Stimulated activated CD8-positive, alpha-beta memory T cell treated with anti-CD3 and anti-CD28 coated beads, Interleukin-4, amount 100 ng/mL, for 1 hour (primary cell): Measurements from ENCODE around the gene KCNJ3.

Experiments used
- DNase-seq, 2 donors: peaks; one replicate each; pipeline ENCODE4 v3.0.0-alpha.2; 2020; ENCODE audit warnings: low read depth in 2 of 2, low spot score in 1 of 2

The KCNJ3 gene, protein sequence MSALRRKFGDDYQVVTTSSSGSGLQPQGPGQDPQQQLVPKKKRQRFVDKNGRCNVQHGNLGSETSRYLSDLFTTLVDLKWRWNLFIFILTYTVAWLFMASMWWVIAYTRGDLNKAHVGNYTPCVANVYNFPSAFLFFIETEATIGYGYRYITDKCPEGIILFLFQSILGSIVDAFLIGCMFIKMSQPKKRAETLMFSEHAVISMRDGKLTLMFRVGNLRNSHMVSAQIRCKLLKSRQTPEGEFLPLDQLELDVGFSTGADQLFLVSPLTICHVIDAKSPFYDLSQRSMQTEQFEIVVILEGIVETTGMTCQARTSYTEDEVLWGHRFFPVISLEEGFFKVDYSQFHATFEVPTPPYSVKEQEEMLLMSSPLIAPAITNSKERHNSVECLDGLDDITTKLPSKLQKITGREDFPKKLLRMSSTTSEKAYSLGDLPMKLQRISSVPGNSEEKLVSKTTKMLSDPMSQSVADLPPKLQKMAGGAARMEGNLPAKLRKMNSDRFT

GRCh38 chr2:154698296-154698720 lies at the start of gene KCNJ3:
KCNJ3 (plus strand) TSS chr2:154698695; CDS start chr2:154698776, 81 bp downstream.
- no peak for DNase-seq

DNA sequence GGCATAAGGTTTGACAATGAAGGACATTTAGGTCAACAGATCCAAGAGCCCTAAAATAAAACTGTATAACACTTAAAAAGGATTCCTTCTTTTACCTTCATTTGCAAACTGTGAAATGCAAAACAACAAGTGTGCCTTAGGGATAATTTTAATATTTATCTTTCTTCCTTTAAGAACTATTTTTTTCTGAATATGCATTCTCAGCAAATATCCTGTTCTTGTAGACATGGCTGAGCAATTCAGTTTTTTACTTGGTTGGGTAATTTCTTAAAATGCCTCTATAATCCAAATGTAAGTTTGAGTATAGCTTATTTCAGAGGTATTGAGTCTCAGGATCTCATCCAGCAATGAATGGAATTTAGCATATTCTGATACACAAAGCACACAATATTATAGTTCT lies 43.0 kb upstream of the KCNJ3 start:
- no peak for DNase-seq

- DNase-seq, result no peak
Measured at GRCh38 chr2:154658854-154659253, 39.6 kb upstream of the KCNJ3 start.

DNA sequence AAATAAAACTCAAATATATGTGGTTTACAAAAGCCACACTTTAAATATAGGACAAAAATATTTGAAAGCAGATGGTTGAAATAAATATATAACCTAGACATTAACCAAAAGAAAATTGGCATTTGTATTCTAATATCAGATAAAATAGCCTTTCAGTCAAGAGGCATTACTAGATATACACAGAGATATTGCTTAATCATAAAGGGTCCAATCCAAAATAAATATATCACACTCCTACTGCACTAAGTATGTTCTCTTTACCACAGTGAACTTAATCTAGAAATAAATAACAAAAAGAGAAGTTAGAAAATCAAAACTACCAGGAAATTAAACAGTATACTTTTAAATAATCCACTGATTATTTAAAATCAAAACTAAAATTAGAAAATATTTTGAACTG lies 34.2 kb upstream of the KCNJ3 start:
- DNase-seq, result no peak

DNA sequence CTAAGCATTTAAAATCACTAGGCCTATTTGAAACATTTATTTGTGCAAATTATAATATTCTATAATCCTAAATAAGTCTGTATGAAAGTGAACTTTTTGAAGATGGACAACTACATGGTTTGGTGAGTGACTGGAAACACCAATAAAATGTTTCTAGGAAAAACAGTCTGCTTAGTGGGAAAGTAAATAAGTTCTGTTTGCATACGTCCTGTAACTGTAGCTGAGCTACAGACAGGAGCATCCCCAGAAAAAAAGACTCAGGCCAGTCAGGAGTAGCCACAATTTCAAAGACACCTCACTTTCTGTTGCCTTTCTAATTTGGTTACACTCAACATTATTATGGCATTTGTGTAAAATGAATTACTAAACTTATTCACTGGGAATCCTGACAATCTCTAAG lies 28.4 kb upstream of the KCNJ3 start:
- no peak for DNase-seq

GRCh38 chr2:154673694-154674093 lies 24.8 kb upstream of the KCNJ3 start:
- no peak for DNase-seq

- DNase-seq, result no peak
Measured at GRCh38 chr2:154677401-154677800, 21.1 kb upstream of the KCNJ3 start.

DNA sequence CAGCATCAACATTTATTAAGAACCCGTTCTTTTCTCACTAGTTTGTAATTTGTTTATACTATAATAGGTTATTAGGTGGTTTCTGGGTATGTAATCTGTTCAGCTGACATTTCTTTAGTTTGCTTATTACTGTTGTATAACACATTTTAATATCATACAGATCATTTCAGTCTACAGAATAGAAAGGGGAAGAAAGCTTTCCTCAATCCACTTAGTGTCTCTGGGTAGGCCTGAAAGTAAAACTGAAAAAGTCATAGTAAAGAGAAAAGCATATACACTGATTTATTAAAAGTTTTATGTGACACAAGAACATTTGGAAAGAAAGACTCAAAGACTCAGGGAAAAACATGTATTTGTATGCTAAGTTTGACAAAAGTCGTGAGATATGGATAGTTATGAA lies 16.8 kb upstream of the KCNJ3 start:
- DNase-seq, result no peak

GRCh38 chr2:154686162-154686561 lies 12.3 kb upstream of the KCNJ3 start:
- no peak for DNase-seq

GRCh38 chr2:154688373-154688772 lies 10.1 kb upstream of the KCNJ3 start:
- no peak for DNase-seq

DNA sequence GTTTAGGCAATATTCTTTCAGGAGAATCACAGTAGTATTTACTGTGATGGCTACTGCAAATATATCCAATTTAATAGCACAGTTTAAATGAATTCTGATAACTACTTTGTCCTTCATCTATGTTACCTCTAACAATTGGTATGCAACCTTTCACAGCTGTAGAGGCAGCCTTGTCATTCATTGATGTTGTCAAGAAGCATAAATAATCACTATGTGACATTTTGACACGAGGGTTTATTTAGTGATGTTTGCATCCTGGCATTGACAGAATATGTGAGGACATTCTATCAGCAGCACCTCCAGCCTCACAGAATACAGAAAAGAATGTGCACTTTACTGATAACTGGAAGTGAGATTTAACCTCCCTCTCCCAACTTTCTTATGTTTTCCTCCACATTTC lies 9.3 kb upstream of the KCNJ3 start:
- no peak for DNase-seq

DNA sequence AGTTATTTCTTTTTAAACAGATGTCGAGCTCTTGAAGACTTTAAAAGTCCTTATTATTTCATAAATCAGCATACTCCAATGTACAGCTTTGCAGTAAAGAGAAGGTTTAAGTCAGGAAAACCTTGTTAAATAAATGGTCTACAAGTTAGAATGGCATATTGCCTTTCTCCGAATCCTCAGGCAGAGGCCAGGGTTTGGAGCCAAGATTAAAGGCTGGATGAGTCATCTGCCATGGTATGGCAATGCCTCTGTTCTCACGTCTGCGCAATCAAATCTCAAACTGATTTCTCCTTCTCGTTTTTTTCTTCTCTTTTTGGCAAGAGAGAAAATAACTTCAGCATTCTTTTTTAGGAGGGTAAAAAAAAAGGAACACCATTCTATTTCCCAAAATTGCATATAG lies 5.6 kb upstream of the KCNJ3 start:
- no peak for DNase-seq

DNA sequence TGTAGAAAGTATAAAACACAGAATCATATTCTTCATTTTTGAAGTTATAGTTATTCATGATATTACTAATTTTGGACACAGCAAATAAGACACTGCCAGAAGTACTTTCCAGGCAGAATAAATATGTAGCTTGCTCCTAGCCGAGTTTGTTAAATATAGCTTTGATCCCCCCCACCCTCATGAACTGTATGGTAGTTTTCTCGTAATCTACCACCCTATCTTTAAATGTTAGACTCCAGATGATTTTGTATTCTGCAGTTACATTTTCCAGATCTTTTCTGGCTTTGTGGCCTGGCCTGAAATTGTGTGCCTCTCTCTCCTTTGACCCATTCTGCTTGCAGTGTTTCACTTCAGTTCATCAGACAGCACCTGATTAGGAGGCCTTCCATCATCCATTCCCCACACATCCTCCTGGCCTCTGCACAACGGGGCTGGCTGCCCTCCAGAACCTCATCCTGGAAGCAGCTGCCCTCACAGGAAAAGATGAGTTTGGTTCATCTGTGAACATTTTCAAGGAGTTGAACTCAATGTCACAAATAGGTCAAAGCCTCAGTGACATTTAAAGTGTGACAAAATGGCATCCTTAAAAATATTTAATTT lies 4.7 kb upstream of the KCNJ3 start:
- DNase-seq, result no peak

GRCh38 chr2:154694881-154695280 lies 3.6 kb upstream of the KCNJ3 start:
- DNase-seq, result no peak

GRCh38 chr2:154696369-154696768 lies 2.1 kb upstream of the KCNJ3 start:
- no peak for DNase-seq

- no peak for DNase-seq
Measured at GRCh38 chr2:154696810-154697417, 1.6 kb upstream of the KCNJ3 start.

DNA sequence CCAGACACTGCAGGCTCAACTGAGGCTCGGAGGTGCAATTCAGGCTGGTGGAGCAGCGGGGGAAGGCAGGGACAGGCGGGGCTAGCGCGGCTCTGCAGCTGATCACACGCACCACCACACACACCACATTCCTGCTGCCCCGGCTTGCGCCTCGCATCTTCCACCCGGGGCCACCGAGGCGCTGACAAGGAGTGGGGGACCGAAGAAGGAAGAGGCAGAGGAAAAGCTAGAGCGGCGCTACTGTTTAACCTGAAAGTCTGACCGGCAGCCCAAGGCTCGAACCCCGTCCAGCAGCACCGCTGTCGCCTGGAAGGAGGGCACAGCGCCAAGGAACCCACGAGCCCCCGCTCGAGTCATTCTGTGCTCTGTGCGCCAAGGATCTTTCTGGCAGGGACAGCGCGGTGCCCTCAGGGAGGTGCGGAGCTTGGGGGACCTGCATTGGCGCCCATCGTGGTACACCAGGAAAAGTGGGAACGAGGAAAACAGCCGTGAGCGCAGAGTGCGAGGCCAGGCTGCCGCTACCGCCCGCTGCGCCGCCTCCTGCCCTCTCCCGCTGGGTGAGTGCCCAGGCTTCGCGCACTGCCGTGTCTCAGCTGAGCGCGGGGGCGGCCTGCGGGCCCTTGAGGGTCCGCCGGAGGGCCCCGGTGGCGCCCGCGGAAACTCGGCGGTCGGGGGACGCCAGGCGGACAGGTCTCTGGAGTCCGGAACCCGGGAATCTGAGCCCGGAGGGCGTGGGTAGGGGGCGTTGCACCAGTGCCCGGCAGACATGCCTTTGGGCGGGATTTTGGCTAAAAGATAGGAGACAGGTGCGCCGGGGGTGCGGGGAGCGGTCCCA lies 860 bp upstream of the KCNJ3 start:
- no peak for DNase-seq

- DNase-seq, result no peak
Measured at GRCh38 chr2:154698721-154699574, 453 bp downstream of the KCNJ3 start.

DNA sequence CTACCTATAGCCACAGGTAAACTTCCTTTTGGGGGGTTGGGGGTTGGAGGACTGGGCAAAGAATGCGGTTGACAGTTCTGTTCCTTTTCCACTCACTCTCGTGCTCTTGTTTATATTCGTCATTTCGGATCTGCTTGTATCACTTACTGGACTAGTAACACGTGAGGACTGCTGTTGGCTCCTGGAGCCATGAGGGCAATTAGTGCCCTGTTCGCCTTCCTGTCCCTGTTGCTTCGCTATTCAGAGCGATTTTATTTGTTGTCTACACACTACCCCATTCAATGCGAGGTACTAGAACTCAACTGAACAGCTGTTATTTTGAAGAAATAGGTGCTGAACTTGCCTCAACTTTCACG lies 1.1 kb downstream of the KCNJ3 start:
- DNase-seq, result no peak

- DNase-seq, result no peak
Measured at GRCh38 chr2:154700136-154700535, 1.6 kb downstream of the KCNJ3 start.

GRCh38 chr2:154704991-154705390 lies 6.5 kb downstream of the KCNJ3 start:
- DNase-seq, result no peak
